WTC11 (cell line): ENCODE data around the gene BASP1.

Source experiments
- AR ChIP-seq: fragments of 250-450 bp; sonication (Bioruptor Pico); IDR thresholded peaks from 2 replicates; pipeline ENCODE4 v1.9.0; 2021; ENCODE audit warnings: mild to moderate bottlenecking
- CREB1 ChIP-seq: sonication (generic); formaldehyde crosslinking; IDR thresholded peaks from 2 replicates; pipeline ENCODE4 v1.8.0; 2023; ENCODE audit warnings: mild to moderate bottlenecking, missing genetic modification reagents
- CTCF ChIP-seq: fragments of 200-600 bp; IDR thresholded peaks from 2 replicates; pipeline ENCODE4 v1.8.0; 2022; ENCODE audit warnings: antibody characterized with exemption
- E2F5 ChIP-seq: sonication (generic); formaldehyde crosslinking; IDR thresholded peaks from 2 replicates; pipeline ENCODE4 v1.8.1; 2022; ENCODE audit warnings: mild to moderate bottlenecking, moderate library complexity, missing genetic modification reagents
- HMGXB4 ChIP-seq: sonication (generic); formaldehyde crosslinking; IDR thresholded peaks from 2 replicates; pipeline ENCODE4 v1.8.1; 2023; ENCODE audit warnings: mild to moderate bottlenecking, moderate library complexity, missing genetic modification reagents
- PREB ChIP-seq: sonication (generic); formaldehyde crosslinking; IDR thresholded peaks from 2 replicates; pipeline ENCODE4 v1.8.1; 2022; ENCODE audit warnings: mild to moderate bottlenecking, missing genetic modification reagents, moderate library complexity, borderline replicate concordance
- SMAD4 ChIP-seq: sonication (generic); formaldehyde crosslinking; IDR thresholded peaks from 2 replicates; pipeline ENCODE4 v1.8.0; 2022; ENCODE audit warnings: mild to moderate bottlenecking, missing genetic modification reagents
- SP1 ChIP-seq: sonication (generic); formaldehyde crosslinking; conservative IDR thresholded peaks from 2 replicates; pipeline ENCODE4 v1.8.1; 2022; ENCODE audit warnings: missing genetic modification reagents
- USF2 ChIP-seq: sonication (generic); formaldehyde crosslinking; IDR thresholded peaks from 2 replicates; pipeline ENCODE4 v1.8.1; 2023; ENCODE audit warnings: mild to moderate bottlenecking, missing genetic modification reagents, moderate library complexity
- ZNF423 ChIP-seq: fragments of 250-450 bp; sonication (Bioruptor Pico); IDR thresholded peaks from 2 replicates; pipeline ENCODE4 v2.1.2; 2022; ENCODE audit warnings: mild to moderate bottlenecking, moderate library complexity
- ZSCAN18 ChIP-seq: fragments of 250-450 bp; sonication (Bioruptor Pico); IDR thresholded peaks from 2 replicates; pipeline ENCODE4 v2.1.2; 2022; ENCODE audit warnings: mild to moderate bottlenecking, moderate library complexity

GRCh38 chr5:17240487-17240886 is 23.1 kb downstream of the BASP1 start:
- no peak for TF ChIP-seq CTCF
- no peak for TF ChIP-seq USF2 (CRISPR knock-in tag)
- TF ChIP-seq E2F5 (CRISPR knock-in tag) = no peak
- TF ChIP-seq ZNF423 (CRISPR knock-in tag) = no peak
- TF ChIP-seq HMGXB4 (CRISPR knock-in tag) = no peak
- TF ChIP-seq PREB (CRISPR knock-in tag) = no peak
- no peak for TF ChIP-seq AR
- TF ChIP-seq CREB1 (CRISPR knock-in tag) = no peak
- TF ChIP-seq SP1 = no peak
- no peak for TF ChIP-seq SMAD4 (CRISPR knock-in tag)
- TF ChIP-seq ZSCAN18 (CRISPR knock-in tag) = no peak
